ENCODE measurements around the gene MTRFR. TPM values are rescaled to one million over a fixed set of nuclear protein-coding genes. Genes with fewer than 3 reads are reported as not detected.
A peak's percentile ranks its signal among the peaks of the same experiment; 100 is the strongest.

Gene MTRFR
- total RNA-seq, 1 donor from 2014 or later = 9.6 TPM

DNA sequence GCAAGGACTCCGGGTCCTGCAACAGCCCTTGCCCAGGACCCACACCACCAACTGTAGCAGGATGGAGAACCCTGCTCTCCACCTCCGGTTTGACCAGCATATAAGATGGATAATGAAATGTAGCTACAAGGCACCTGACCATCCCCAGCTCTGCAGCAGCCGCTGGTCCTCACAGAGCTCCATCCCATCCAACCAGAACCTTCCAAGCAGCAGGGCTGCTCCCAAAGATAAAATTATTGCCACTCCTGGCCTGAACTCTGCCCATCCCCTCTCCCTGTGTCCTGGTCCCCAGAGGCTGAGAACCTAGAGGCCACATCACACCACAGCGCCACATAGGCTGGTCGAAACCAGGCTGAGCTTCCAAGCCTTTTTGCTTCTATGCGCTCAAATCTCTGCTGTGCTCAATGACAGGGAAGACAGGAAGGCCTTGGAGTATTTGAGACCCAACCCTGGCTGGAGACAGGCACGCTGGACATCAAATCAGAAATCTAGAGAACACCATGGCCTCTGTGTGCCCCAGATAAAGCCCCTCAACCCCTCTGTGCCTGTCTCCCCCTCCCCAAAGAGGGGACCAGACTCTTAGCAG, 34.2 kb downstream of the MTRFR start:
- intact Hi-C loops (cut with micrococcal nuclease) = no loop called here
- ATAC-seq = no peak
- DNase-seq = no peak

GRCh38 chr12:123267991-123268843, 35.0 kb downstream of the MTRFR start:
- intact Hi-C loops (cut with micrococcal nuclease) = no loop called here
- ATAC-seq (peak; percentile 8), DNase-seq (peak; percentile 54)

GRCh38 chr12:123268850-123269249, 35.6 kb downstream of the MTRFR start:
- intact Hi-C loops (cut with micrococcal nuclease) = no loop called here
- ATAC-seq (no peak), DNase-seq (no peak)

GRCh38 chr12:123269395-123269892, 36.2 kb downstream of the MTRFR start:
- DNase-seq (peak; percentile 80), ATAC-seq (peak; percentile 67)
- intact Hi-C loops (cut with micrococcal nuclease) = no loop called here

DNA sequence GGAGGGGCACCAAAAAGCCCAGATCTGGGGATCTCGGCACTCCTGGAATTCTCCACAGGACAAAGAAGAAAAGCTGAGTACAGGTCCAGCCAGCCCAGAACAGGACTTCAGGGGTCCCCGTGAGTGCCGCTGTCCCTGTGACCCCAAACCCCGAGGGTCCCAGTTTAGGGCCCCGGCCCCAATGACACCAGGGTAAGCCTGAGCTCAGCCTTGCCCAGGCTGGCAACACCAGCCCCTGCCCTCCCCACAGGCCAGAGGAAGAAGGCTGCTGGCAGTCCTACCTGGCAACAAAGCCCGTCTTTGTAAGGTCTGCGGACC, 36.6 kb downstream of the MTRFR start:
- ATAC-seq (peak; percentile 2), DNase-seq (no peak)

DNA sequence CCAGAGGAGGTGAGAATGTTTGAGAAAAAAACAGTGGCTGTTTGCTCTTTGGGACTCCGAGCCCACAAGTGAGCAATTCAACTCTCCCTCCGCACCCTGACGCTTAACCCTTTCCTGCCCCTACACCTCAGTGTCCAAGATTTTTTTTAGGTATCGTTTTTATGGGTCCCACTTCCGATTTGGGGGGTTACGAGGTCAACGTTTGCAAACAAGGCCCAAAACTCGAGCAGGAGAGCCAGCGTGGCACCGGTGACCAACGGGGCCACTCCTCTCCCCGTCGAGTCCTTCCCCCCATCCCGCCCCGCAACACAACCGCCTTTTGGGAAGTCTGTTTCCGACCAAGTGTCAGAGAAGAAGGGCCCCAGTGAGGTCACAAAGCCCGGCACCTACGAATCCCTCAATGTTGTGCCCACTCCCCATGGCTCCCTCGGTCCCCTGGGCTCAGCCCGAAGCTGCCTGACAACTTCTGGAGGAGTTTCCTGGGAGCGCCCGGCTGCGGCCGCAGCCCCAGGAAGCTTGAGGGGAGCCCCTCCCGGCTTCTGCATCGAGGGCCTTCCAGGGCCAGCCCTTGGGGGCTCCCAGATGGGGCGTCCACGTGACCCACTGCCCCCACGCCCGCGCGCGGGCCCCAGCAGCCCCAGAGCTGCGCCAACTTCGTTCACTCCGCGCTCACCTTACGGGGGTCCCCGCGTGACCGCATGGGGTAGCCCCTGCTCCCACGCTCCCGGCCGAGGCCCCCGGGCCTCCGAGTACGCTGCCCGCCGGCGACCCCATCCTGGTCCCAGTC, 37.2 kb downstream of the MTRFR start:
- DNase-seq (peak; percentile 61), ATAC-seq (peak; percentile 9)
- intact Hi-C loops (cut with micrococcal nuclease) = no loop called here

More for the DNA sequence above, 36.6 kb downstream of the MTRFR start:
- intact Hi-C loops (cut with micrococcal nuclease) = no loop called here

DNA sequence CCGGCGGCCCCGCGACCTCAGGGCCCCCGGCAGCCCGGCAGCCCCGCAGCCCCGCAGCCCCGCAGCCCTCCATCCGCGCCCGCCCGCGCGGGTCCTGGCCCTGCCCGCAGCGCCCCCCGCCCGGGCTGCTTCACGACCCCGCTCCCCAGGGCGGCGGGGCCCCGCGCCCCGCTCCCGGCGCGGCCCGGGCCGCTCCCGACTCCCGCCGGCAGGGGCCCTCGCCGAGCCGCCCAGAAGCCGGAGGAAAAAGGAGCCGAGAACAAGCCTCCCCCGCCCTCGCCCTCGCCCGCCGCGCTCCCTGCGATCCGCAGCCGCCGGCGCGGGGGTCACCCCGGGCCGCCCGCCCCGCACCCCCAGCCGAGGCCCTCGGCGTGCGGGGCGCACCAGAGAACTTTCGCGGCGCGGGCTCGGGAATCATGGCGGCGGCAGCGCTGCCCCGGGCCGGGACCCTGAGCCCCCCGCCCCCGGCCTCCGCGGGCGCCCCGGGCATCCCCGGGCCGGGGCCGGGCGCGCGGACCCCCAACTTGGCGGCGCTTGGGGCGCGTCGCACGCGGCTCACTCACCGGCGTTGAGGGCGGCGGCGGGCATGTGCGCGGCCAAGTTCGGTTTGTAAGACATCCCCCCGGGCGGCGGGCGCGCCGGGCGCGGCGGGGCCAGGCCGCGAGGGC, 37.9 kb downstream of the MTRFR start:
- ATAC-seq = peak; percentile 60
- intact Hi-C loops (cut with micrococcal nuclease) = no loop called here

GRCh38 chr12:123273166-123273565, 39.9 kb downstream of the MTRFR start:
- intact Hi-C loops (cut with micrococcal nuclease) = no loop called here
- ATAC-seq (no peak), DNase-seq (no peak)

More for the DNA sequence above, 37.9 kb downstream of the MTRFR start:
- peak; percentile 86 for DNase-seq

- intact Hi-C loops (cut with micrococcal nuclease) = no loop called here
- DNase-seq (no peak), ATAC-seq (peak; percentile 21)
Observed at GRCh38 chr12:123278101-123278627, 44.9 kb downstream of the MTRFR start.

DNA sequence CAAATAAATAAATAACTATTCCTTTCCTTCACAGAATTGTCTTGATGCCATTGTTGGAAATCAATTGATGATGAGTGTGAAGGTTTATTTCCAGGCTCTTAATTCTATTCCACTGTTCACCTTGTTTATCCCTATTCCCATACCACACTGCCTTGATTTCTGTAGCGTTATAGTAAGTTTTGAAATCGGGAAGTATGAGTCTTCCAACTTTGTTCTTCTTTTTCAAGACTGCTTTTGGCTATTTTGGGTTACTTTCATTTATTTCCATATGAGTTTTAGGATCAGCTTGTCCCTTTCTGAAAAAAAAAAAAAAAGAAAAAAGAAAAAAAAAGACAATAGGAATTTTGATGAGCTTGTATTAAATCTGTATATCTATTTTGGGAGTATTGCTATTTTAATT, 47.7 kb downstream of the MTRFR start:
- ATAC-seq (no peak), DNase-seq (no peak)
- intact Hi-C loops (cut with micrococcal nuclease) = no loop called here

DNA sequence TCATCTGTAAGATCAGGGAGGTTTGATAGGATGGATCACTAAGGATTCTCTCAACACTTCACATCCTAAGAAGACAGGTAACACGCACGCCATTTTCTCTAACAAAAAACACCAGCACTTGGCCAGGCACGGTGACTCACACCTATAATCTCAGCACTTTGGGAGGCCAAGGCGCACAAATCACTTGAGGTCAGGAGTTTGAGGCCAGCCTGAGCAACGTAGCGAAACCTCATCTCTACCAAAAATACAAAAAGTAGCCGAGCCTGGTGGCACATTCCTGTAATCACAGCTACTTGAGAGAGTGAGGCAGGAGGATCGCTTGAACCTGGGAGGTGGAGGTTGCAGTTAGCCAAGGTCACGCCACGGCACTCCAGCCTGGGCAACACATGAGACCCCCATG, 48.9 kb downstream of the MTRFR start:
- no peak for DNase-seq
- intact Hi-C loops (cut with micrococcal nuclease) = no loop called here
- ATAC-seq = no peak

DNA sequence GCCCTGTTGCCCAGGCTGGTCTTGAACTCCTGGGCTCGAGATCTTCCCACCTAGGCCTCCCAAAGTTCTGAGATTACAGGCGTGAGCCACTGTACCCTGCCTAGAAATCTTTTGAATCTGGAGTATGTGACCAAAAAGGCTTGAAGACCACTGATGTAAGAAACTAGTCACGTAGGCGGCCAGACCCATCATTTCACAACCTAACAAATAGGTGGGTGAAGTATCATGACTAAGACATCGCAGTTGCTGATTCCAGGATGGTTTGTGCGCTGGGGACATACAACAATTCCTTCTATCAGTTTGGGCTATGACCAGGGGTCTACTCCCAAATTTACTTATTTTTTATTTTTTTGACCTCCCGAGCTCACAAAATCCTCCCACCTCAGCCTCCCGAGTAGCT, 50.2 kb downstream of the MTRFR start:
- no peak for DNase-seq
- no peak for ATAC-seq
- intact Hi-C loops (cut with micrococcal nuclease) = no loop called here

GRCh38 chr12:123284669-123285068, 51.4 kb downstream of the MTRFR start:
- no peak for DNase-seq
- ATAC-seq = no peak
- intact Hi-C loops (cut with micrococcal nuclease) = no loop called here

DNA sequence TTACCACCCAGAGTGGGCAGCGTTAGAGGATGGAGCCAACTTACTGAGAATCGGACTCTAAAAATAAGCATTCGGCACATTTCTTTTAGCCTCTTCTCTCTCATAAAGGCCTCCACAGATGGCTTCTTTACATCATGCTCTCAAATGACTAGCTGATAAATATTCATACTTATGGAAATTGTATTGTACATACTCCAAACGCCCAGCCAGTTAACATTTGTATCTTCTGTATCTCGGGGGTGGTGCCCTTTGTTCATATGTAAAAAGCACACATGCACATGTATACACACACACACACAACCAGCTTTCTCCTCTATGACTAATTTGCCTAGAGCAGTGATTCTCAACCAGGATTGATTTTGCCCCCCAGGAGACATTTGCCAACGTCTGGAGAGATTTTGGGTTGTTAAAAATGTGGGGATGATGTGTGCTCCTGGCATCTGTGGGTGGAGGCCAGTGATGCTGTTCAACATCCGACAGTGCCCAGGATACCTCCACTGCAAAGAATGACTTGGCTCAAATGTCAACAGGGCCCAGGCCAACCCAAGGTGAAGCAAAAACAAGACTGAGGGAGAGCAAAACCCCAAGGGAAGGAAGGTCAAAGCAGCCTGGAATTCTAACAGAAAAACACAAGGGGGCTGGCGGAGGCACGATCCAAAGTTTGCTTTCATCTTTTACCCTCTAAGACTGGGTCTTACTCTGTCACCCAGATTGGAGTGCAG, 53.6 kb downstream of the MTRFR start:
- no peak for ATAC-seq
- intact Hi-C loops (cut with micrococcal nuclease) = no loop called here
- no peak for DNase-seq

DNA sequence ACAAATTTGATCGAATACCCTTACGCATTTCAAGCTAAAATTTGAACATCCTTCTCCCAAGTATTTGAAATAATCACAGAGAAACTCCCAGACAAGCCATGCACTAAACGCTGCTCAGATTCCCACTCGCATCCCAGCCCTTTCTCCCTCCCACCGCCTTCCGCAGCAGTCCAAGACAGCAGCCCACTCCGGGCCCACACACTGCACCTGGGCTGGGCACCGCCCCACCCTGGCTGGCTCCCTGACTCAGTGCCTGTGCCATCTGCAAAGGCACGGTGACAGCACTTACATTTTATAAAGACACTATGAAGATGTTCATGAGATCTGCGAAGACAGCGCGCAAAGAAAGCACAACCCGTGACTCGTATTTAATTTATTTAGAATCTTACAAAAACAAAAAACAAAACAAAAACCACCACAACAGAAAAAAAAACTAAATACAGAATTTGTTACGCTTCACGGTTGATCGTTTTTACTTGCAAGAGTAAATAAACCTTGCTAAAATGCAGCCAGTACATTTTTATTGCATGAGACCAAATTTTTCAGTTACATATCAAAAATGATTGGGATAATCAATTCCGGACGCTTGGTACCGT, 55.6 kb downstream of the MTRFR start:
- DNase-seq (no peak), ATAC-seq (no peak)
- intact Hi-C loops (cut with micrococcal nuclease) = no loop called here

DNA sequence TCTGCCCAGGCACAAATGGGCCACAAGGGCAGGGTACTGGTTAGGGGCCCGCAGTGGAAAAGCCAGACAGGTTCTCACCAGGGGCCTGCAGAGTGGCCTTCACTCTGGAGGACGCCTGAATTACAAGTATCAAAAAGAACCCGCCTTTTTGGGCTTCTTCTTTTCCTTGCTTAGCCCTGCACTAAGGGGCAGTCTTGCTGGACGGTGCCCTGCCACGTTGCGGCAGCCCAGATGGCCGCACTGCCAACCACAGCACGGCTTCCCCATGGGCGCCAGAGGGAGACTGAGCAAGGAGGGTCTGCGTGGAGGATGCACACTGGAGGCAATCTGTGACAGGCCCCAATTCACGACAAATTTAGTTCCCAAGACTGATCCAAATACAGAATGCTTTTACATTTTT, 56.7 kb downstream of the MTRFR start:
- intact Hi-C loops (cut with micrococcal nuclease) = no loop called here
- DNase-seq (no peak), ATAC-seq (no peak)

GRCh38 chr12:123293178-123293760, 60.0 kb downstream of the MTRFR start:
- no peak for ATAC-seq
- intact Hi-C loops (cut with micrococcal nuclease) = no loop called here
- no peak for DNase-seq

- ATAC-seq (no peak), DNase-seq (no peak)
- intact Hi-C loops (cut with micrococcal nuclease) = no loop called here
Observed at GRCh38 chr12:123305136-123305535, 71.9 kb downstream of the MTRFR start.
